ENCODE data around the gene SPACDR. TPM values are rescaled to one million over a fixed set of nuclear protein-coding genes. Genes with fewer than 3 reads are reported as not detected.
A peak's percentile ranks its signal among the peaks of the same experiment; 100 is the strongest.
"Not testable (repeated sequence)": the region's sequence is repeated elsewhere in the genome, so short reads cannot be mapped to it uniquely, and the experiment has no call there.

SPACDR gene
- total RNA-seq, 1 donor from 2014 or later = 1.4 TPM

GRCh38 chr7:100452513-100452912, 11.5 kb downstream of the SPACDR start:
- DNase-seq (ENCODE audit: low read depth, low spot score) = no peak
- Mint-ChIP-seq H3K4me3 (no peak overlapping the region), H3K36me3 (ENCODE audit: low read depth) (no peaks in the 10 kb centered on the region), H3K4me1 (peaks cover 3% of the 10 kb centered on the region), H3K27me3 (ENCODE audit: low read depth) (no peaks in the 10 kb centered on the region), H3K9me3 (no peaks in the 10 kb centered on the region), H3K27ac (ENCODE audit: unreplicated experiment) (no peak overlapping the region)
- no peak for TF ChIP-seq CTCF (conservative IDR thresholded peaks at IDR 0.05)

GRCh38 chr7:100449190-100449795, 14.8 kb downstream of the SPACDR start:
- no peaks in the 10 kb centered on the region for H3K9me3 Mint-ChIP-seq
- no peak overlapping the region for H3K4me3 Mint-ChIP-seq
- H3K36me3 Mint-ChIP-seq (ENCODE audit: low read depth) = no peaks in the 10 kb centered on the region
- H3K27me3 Mint-ChIP-seq (ENCODE audit: low read depth) = no peaks in the 10 kb centered on the region
- no peak for DNase-seq (ENCODE audit: low read depth, low spot score)
- no peak for TF ChIP-seq CTCF (conservative IDR thresholded peaks at IDR 0.05)
- H3K4me1 Mint-ChIP-seq = peaks cover 13% of the 10 kb centered on the region
- peak overlapping the region; percentile 78 for H3K27ac Mint-ChIP-seq (ENCODE audit: unreplicated experiment)

GRCh38 chr7:100447363-100447762, 16.7 kb downstream of the SPACDR start:
- not testable (repeated sequence) for H3K27ac Mint-ChIP-seq (ENCODE audit: unreplicated experiment); H3K36me3 Mint-ChIP-seq (ENCODE audit: low read depth); H3K9me3 Mint-ChIP-seq; H3K27me3 Mint-ChIP-seq (ENCODE audit: low read depth); DNase-seq (ENCODE audit: low read depth, low spot score); H3K4me3 Mint-ChIP-seq
- peaks cover 26% of the 10 kb centered on the region for H3K4me1 Mint-ChIP-seq

GRCh38 chr7:100446040-100446439, 18.0 kb downstream of the SPACDR start:
- TF ChIP-seq CTCF (conservative IDR thresholded peaks at IDR 0.05) = no peak
- H3K4me3 Mint-ChIP-seq = no peak overlapping the region
- DNase-seq (ENCODE audit: low read depth, low spot score) = no peak
- H3K27me3 Mint-ChIP-seq (ENCODE audit: low read depth) = no peaks in the 10 kb centered on the region
- peaks cover 26% of the 10 kb centered on the region for H3K4me1 Mint-ChIP-seq
- peak overlapping the region; percentile 50 for H3K27ac Mint-ChIP-seq (ENCODE audit: unreplicated experiment)
- no peaks in the 10 kb centered on the region for H3K36me3 Mint-ChIP-seq (ENCODE audit: low read depth)
- no peaks in the 10 kb centered on the region for H3K9me3 Mint-ChIP-seq

GRCh38 chr7:100444311-100445278, 19.5 kb downstream of the SPACDR start:
- Mint-ChIP-seq H3K27ac (ENCODE audit: unreplicated experiment) (peak overlapping the region; percentile 63), H3K27me3 (ENCODE audit: low read depth) (no peaks in the 10 kb centered on the region), H3K4me3 (peak overlapping the region; percentile 58), H3K4me1 (peaks cover 26% of the 10 kb centered on the region), H3K9me3 (no peaks in the 10 kb centered on the region), H3K36me3 (ENCODE audit: low read depth) (no peaks in the 10 kb centered on the region)
- TF ChIP-seq CTCF (conservative IDR thresholded peaks at IDR 0.05) = no peak
- DNase-seq (ENCODE audit: low read depth, low spot score) = no peak
